ENCODE measurements around the gene MCAT.

Gene MCAT

DNA sequence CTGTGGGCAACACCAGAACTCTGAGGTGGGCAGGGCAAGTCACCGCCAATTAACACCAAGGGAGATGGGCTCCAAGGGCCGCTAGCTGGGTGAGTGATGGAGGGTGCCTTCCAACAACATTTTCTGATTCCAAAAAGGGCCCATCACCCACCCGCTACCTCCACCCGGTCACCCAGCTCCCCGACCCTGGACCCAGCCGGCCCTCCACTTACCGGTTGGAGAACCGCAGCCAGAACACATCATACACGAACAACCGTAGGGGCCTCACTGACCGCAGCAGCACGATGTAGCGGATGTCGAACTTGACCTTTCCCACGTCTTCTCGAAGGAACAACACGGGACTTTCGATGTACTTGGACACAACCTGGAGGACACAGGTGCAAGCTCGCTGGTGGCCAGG, 29.0 kb upstream of the MCAT start:
- no peak for DNase-seq

DNA sequence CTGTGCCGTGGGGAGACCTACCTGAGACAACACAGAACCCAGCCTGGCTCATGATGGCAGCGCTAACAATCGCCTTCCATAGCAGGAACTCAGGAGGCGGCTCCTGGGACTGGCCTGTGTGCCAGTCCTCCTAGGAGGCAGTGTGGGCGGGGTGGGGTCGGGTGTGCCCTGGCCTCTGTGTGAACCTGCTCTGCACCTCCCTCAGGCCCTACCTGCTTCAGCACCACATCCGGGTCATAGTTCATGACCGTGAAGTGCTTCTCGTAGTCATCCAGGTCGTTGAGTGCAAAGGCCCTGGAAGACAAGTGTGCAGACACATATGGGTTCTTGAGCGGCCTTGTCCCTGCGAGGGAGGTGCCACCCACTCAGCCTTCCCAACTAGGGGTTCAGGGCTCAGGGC, 28.4 kb upstream of the MCAT start:
- no peak for DNase-seq

DNA sequence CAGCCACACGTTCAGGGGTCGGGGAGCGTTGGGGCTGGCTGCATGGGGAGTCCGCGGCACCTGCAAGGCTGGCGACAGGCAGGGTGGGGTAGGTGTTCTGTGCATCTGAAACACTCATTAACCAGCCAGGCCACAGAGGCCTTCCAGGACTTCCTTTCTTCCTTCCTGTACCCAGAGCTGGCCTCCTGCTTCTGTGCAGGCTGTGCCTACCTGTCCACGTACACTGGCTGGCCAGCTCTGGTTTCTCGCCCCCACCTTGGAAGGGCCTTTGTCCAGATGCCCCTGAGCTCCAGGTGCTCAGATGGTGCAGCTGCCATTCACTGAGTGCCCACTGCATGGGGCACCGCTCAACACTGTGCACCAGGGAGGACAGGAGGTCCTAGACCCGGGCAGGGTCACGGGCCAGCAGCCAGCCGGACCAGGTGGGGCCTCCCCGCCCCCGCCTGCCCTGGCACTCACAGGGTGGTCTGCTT, 27.9 kb upstream of the MCAT start:
- no peak for DNase-seq

DNA sequence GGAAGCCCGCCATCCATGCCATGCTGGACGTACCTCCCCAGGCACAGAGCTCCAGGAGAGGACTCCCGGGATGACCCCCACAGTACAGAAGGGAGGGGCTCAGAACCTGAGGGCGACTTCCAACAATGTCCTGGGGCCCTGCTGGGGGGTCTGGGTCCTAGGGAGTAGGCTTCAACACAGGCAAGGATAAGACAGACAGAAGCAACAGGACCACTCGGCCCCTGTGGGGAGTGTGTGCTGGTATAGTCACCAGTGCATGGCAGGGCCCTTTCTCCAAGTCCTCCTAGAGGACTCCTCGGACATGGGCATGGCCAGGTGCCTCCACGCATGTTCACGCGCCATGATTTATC, 26.9 kb upstream of the MCAT start:
- DNase-seq: no peak

DNA sequence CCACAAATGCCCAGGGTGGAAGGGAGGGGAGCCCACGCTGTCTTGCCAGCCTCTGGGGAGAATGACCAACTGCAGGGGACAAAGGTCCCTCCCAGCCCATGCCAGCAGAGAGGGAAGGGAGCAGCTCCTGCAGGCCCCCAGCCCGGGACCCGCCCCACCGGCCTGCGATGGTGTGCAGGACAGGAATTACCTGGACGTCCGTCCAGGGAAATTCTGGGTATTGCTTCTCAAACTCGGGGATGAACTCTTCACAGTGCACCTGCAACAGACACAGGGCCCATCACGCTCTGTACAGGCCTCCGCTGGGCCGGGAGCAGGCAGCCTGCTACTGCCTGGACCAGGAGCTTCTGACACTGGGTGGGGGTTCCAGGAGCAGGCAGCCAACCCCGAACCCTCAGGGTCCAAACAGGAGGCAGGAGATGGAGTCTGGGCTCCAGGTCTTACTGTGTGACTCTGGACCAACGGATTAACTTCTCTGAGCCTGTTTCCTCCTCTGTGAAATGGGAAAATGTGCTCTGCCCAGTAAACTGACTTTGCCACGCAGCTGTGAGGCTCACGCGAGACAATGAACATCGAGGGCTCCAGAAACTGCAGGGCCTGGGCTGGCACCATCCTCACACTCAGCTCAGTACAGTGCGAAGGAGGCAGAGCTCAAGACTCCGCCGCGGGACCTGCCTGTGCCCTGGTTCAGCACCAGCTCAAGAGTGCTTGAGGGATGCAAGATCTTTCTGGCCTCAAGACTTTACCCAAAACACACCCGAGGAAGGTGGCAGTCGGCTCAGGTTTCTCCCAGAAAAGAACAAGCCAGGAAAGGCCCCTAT, 26.3 kb upstream of the MCAT start:
- no peak for DNase-seq

DNA sequence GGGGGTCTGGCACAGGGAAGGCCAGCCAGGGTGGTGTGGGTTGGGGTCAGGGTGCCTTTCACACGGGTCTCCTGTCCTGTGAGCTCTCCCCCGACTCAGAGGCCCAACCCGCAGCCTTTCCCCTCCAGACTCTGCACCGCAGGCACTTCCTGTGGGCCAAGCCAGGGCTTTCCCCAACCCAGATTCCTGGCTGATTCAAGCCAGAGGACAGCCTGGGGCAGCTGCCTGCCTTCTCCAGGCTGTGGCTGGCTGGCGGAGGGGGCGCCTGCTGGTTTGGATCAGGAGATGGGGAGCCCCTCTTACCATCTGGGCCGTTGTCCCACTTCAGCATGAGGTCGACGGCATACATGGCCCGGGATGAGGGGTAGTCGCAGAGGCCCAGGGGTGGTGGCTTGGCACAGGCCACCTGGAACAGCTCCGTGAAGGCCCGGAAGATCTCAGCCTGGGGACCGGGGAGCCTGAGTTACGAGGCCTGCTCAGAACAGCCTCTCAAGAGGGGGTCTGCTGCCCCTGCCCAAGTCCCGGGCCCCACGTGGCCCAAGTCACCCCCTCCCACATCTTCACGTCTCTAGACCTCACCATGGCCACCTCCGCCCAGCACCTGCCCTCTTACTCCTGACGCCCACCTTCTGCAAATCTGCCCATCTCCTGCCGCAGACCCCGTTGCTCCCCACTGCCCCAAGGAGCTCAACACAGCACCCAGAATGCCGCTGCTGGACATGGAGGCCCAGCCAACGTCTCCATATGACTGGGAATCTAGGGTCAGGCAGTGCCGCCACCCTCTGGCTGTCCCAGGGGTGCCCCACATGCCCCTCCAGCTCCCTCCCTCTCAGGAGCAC, 25.5 kb upstream of the MCAT start:
- DNase-seq: no peak

DNA sequence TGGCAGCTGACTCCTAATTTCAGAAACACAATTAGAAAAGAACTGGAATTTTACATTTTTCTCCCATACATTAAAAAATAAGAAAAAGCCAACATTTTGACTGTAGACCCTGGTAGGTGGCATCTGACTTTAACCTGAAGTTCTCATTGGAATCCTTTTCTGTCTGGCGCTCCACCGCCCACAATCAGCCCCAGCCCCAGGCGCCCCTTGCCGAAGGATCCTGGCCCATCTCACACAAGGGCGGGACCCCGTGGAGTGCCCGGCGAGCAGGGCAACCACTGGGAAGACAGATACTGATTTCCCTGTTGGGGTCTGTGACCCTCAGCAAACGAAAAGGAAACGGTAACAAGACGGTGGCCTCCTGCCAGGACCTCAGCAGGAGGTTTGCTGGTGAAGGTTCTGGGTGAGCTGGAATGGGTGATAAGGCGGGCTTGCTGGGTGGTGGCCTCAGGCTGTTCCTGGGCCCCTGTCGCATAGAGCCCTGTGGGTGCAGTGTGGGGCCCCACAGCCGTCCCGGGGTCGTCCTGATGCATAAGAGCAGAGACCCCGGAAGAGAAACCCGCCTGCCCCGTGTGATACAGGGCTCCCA, 23.9 kb upstream of the MCAT start:
- DNase-seq: no peak

DNA sequence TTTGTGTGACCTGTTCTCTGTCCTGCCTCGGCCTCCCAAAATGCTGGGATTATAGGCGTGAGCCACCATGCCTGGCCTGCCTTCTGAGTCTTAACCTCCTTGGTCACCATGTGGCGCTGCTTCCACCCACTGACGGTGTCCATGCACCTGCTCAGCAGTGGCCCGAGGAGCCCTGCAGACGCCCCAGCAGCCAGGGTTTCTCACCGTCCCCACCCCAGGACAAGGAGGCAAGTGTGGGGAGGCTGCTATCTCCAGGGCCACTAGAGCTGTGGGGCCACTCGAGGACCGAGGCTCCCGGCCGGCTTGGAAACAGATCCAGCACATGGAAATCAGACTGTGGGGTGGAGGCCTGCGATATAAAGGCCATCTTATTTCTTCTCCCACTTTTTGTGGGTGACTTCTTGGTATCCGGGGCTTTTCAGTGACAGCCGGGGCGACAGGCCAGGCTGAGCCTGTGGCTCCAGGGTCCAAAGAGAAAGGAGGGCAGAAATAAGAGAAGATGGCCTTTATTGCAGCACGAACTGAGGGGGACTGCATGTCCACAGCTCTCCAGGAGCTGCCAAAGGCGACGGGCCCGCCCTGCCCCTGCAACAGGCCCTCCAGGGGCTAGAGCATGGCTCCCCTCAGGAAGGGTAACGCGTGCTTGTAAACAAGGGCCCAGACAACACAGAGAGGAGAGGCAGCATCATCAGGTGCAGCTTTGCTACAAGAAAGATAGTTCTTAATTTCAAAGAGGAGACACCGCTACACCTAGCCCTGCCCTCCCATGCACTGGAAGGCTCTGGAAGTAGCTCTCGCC, 23.1 kb upstream of the MCAT start:
- no peak for DNase-seq

DNA sequence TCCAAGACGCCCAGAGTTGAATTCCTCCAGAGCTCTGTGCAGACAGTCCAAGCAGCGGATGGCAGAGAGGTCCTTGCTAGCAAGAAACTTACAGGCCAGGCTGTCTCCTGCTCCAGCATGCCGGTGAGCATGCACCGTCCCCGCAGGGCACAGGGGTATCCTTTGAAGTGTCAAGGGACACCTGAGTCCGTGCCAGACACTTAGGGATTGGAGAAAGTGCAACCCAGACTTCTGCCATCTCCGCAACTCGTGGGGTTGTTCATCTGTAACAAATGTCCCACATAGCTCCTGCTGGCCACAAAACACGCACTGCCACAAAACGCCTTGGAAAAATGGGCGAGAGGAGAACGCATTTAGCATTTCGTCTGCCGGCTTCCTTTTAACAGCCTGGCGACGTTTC, 21.4 kb upstream of the MCAT start:
- DNase-seq: no peak

DNA sequence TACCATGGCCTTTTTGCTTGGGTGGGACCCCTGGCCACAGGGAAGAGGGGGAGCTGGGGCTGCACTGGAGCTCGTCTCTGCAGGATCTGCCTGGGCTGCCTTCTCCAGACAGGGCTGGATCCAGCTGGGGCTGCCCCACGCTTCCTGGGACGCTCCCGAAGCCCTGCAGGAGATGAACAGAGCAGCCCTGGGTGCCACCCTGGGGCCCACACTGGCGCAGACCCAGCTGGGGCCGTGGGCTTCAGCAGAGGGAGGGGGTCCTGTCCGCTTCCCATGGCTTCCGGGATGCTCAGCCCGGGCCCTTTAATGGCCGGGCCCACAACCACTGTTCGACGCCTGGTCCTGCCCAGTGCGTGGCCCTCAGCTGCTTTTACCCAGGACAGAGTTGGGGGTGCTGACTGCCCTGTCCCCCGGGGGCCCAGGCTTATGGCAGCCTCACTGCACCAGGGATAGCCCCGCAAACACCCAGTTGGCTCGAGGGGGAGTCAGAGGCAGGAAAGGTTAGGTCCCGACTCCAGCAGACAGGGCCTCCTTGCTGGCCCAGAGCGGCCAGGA, 20.1 kb upstream of the MCAT start:
- DNase-seq: no peak

DNA sequence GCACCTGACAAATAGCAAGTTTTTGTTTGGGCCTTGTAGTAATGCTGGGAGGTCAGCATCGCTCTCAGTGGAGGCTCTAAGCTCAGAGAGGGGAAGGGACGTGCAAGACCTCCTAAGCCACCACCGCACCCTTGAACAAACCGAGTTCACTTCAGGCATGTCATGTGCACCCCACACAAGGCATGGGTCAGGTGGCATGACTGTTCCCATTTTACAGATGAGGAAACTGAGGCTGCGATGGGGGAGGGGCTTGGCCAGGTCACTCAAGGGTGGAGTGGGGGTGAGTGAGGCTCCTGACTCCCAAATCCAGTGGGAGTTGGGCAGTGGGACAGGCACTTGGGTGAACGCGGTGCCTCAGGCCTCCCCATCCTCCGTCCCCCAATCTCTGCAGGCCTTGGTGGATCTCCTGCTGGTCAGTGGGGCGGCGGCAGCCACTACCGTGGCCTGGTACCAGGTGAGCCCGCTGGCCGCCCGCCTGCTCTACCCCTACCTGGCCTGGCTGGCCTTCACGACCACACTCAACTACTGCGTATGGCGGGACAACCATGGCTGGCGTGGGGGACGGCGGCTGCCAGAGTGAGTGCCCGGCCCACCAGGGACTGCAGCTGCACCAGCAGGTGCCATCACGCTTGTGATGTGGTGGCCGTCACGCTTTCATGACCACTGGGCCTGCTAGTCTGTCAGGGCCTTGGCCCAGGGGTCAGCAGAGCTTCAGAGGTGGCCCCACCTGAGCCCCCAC, 19.4 kb upstream of the MCAT start:
- no peak for DNase-seq

DNA sequence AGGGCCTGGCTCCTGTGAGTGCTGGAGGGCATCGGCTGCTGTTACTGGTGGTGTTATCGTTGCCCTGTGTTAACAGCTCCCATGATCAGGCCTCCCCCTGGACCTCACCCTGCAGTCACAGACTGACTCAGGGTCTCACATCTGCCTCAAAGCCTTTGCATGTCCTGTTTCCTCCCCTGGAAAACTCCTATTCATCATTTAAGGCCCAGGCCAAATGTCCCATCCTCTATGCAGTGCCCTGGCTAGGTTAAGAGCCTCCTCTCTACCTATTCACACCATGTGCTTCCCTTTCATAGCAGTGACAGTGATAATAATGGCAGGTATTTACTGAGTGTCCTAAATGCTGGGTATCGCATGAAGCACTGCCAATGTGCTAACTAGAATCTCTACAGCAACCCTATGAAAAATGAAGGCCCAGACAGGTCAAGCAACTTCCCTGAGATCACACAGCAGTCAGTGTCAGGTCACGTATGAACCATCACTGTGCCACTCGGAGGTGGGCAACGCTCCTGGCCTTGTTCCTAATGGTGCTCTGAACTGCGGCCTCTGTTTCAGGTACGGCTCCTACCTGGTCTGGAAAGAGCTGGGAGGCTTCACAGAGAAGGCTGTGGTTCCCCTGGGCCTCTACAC, 17.4 kb upstream of the MCAT start:
- DNase-seq: no peak

DNA sequence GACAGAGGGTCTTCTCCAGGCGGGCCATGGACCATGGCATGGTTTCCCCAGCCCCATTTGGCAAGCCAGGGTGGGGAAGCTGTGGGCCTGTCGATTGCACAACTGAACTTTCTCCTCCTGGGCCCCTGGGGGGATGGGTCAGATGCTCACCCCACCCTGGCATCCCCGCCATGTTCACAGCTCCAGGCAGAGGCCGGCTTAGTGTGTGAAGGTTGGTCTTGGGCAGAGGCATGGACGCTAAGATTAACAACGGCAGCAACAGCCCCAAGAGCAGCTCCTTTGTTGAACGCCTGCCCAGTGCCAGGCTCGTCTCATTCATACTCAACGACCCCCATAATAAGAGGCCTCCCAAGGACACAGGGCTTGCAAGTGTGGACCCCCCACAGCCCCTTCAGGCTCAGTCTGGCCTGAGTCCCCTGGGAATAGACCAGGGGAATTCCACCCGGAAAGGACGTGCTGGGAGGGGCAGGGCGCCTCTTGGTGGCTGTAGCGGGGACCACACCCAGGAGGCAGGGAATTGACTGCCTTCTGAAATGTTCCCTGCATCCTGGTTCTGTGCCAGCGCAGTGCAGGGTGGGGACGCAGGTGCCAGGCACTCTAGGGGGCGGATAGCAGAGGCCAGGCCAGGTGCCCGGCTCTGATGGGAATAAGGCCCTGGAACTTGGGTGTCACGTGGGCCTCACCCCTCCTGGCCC, 16.4 kb upstream of the MCAT start:
- DNase-seq: no peak

DNA sequence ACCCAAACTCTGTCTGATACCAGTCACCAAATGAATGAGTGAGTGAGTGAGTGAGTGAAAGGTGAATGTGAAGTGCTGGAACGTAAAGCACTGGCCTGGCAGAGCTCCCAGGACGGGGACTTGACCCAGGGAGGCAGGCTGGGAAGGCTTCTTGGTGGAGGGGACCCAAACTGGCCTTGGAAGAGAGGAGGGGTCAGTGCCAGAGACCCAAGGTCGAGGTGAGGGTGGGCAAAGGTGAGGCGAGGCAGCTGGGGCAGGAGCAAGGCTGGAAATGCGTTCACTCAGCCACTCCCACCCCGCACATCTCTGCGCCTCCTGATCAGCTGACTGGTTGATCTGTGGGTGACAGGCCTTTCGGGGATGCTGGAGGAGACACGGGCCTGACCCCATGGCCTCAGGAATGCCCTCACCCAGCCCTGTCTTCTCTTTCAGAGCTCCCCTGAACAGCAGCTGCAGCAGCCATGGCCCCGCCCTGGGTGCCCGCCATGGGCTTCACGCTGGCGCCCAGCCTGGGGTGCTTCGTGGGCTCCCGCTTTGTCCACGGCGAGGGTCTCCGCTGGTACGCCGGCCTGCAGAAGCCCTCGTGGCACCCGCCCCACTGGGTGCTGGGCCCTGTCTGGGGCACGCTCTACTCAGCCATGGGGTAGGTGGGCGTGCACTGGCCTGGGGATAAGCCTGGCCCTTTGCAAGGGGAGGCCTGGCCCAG, 15.7 kb upstream of the MCAT start:
- no peak for DNase-seq

DNA sequence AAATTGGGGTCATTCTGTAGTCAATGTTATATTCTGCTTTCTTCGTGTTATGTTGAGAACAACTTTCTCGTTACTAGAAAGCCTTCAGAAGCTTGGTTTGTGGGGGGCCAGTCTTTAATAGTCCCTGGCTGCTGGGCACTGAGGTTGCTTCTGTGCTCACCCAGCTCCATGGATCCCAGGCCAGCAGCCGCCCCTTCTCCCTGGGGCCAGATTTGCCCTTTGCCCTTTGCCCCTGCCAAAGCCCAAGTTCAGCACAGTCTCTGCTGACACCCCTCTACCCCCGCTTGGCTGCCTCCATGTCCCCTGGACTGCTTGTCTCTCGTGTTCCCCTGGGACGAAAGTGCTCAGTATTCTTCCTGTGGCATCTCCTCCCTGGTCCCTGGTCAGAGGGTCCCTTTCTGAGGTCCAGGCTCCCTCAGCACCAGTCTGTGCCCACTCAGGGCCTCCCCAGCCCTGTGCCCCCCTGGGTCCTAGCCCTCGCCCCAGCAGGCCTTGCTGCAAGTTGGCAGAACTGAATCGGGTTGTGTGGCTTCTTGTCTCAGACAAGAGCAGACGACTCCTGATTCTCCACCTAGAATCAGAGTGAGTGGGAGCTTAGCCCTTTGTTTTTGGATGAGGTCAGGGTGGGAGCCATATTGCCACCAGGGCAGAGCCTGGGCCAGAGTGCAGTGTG, 14.8 kb upstream of the MCAT start:
- DNase-seq: no peak

DNA sequence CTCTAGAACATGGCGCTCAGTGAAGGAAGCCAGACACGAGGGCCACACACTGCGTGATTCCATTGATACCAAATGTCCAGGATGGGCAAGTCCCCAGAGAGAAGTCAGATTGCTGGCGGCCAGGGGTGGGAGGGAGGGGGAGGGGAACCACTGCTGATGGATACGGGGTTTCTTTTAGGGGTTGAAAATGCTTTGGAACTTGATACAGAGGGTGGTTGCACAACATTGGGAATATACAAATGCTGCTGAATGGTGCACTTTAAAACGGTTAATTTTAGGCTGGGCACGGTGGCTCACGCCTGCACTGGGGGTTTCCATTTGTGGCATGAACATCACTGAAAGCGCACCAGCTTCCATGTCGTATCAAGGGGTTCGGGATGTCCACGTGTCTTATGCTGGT, 13.2 kb upstream of the MCAT start:
- no peak for DNase-seq

DNA sequence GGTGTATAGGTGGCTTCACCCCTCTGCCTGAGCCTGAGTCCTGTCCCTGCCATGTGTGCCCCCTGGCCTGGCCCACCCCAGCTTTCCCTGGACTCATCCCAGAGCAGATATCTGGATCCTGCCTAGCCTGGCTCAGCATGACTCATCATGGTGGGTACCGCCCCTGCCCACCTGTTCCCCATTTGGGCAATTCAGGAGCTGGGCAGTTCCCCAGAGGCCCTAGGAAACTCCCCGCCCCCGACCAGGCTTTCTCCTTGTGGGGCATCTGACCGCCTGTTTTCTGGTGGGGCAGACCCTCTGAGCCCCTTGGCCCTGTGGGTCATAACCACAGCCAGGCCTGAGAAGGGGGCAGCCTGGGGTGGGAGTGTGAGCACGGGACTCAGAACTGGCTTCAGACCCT, 12.6 kb upstream of the MCAT start:
- DNase-seq: no peak

DNA sequence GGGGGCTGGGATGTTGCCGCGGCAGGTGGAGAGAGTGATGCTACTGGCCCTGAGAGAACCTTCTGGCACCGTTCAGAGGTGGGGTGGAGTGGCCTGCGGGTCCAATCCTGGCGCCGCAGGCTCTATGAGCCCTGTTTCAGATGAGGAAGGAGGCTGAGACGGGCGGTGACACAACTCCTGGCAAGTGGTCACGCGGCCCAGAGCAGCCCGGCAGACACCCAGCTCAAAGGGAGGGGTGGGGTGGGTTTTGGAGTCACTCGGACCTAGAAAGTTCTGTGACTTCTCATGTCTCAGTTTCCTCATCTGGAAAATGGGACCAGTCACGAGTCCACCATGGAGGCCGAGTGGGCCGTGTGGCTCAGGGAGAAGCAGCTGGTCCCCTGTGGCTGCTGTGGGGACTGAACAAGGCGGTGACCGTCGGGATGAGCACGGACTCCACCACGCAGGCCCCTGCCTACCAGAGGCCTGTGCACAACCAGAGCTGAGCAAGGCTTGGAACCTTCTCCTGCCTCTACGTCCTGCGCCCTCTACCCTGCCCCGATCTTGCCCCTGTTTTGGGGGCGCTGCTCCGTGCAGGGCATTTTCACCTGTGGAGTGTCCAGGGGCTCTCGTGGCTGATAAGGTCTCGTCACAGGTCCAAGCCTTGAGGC, 11.8 kb upstream of the MCAT start:
- DNase-seq: no peak

DNA sequence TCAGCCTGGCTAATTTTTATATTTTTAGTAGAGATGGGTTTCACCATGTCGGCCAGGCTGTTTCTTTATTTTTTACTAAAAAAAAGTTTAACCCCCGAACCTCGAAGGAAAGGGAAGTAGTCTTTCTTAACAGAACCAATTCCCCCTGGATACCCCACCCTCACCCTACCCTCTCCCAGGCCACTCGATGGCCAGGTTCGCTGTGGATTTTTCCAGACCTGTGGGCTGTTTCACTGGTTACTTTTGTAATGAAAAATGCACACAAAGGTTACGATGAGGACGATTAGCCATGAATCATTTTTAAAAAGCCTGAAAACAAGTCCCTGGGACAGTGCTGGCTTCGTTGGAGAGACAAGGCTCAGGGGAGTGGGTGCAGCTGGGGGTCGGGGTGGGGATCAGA, 10.7 kb upstream of the MCAT start:
- no peak for DNase-seq

All from GDM1 (cell line).